SK-N-SH (cell line): ENCODE results near the gene MOB2. TPM values are rescaled to one million over a fixed set of nuclear protein-coding genes. Genes with fewer than 3 reads are reported as not detected.

Experiments
- CTCF ChIA-PET: fragments of 300-600, 350-600 bp; formaldehyde crosslinking; extraction: SDS; loops from one replicate; lab custom pipeline; 2021; lab: Yijun Ruan, JAX
- POLR2A ChIA-PET: fragments of 350-600 bp; sonication (Branson Sonifier 250); formaldehyde crosslinking; extraction: SDS; loops from one replicate; lab custom pipeline; 2020; ENCODE audit warnings: antibody characterized with exemption, inconsistent platforms; lab: Yijun Ruan, JAX
- DNase-seq: peaks from one replicate; pipeline ENCODE4 v3.0.0; 2012
- H2AFZ ChIP-seq: fragments of 200-600 bp; sonication (generic); 2 replicates; pipeline ENCODE4 v1.8.1; 2016; ENCODE audit warnings: antibody characterized with exemption, mild to moderate bottlenecking, low read depth
- H3F3A ChIP-seq: fragments of 200-600 bp; sonication (generic); replicated peaks from 2 replicates; pipeline ENCODE3; 2016; ENCODE audit warnings: antibody characterized with exemption, mild to moderate bottlenecking; ENCODE audit not compliant: insufficient read depth
- H3K27ac ChIP-seq, 2 experiments: fragments of 200-500 bp in 1 of 2; fragments of 200-600 bp in 1 of 2; sonication (Bioruptor generic) in 1 of 2; sonication (generic), shearing (Covaris generic) in 1 of 2; 2 replicates each; pipeline versions ENCODE4 v1.5.1 to v1.6.1; 2014 to 2016; ENCODE audit warnings: low read depth in 2 of 2, inconsistent platforms in 1 of 2, low read length in 1 of 2, mild to moderate bottlenecking in 1 of 2, mixed read lengths in 1 of 2
- H3K27me3 ChIP-seq: fragments of 200-600 bp; sonication (generic), shearing (Covaris generic); 2 replicates; pipeline ENCODE4 v1.6.1; 2016; ENCODE audit warnings: mixed run types; ENCODE audit not compliant: insufficient read depth
- H3K36me3 ChIP-seq, 2 experiments: fragments of 200-500 bp in 1 of 2; fragments of 200-600 bp in 1 of 2; sonication (Bioruptor generic) in 1 of 2; sonication (generic) in 1 of 2; replicated peaks in 1 of 2; 2 replicates each; pipeline versions ENCODE3 to v1.5.1; 2014 to 2016; ENCODE audit warnings: low read length in 1 of 2, mild to moderate bottlenecking in 1 of 2; ENCODE audit not compliant: insufficient read depth in 2 of 2, control insufficient read depth in 1 of 2
- H3K4me1 ChIP-seq, 2 experiments: fragments of 200-500 bp in 1 of 2; fragments of 200-600 bp in 1 of 2; sonication (Bioruptor generic) in 1 of 2; sonication (generic), shearing (Covaris generic) in 1 of 2; 2 replicates each; pipeline versions ENCODE4 v1.5.1 to v1.6.1; 2014 to 2016; ENCODE audit warnings: low read depth in 1 of 2, low read length in 1 of 2, mixed run types in 1 of 2; ENCODE audit not compliant: insufficient read depth in 2 of 2, control insufficient read depth in 1 of 2
- H3K4me2 ChIP-seq: fragments of 200-600 bp; sonication (generic), shearing (Covaris generic); 2 replicates; pipeline ENCODE4 v1.6.1; 2017; ENCODE audit warnings: mixed run types
- H3K4me3 ChIP-seq, 2 experiments: fragments of 200-500 bp in 1 of 2; fragments of 200-600 bp in 1 of 2; sonication (Bioruptor generic) in 1 of 2; sonication (generic), shearing (Covaris generic) in 1 of 2; 2 replicates each; pipeline versions ENCODE4 v1.5.1 to v1.8.1; 2014 to 2016; ENCODE audit warnings: low read depth in 2 of 2, inconsistent platforms in 1 of 2, low read length in 1 of 2, mild to moderate bottlenecking in 1 of 2, mixed read lengths in 1 of 2, moderate library complexity in 1 of 2
- H3K79me2 ChIP-seq: fragments of 200-600 bp; sonication (generic); 2 replicates; pipeline ENCODE4 v1.8.1; 2017; ENCODE audit warnings: mild to moderate bottlenecking; ENCODE audit not compliant: insufficient read depth
- H3K9ac ChIP-seq: fragments of 200-600 bp; sonication (generic); 2 replicates; pipeline ENCODE4 v1.6.1; 2017; ENCODE audit warnings: mixed run types
- H3K9me2 ChIP-seq: fragments of 200-600 bp; sonication (generic); 2 replicates; pipeline ENCODE4 v1.6.1; 2017; ENCODE audit warnings: mixed run types
- H3K9me3 ChIP-seq: fragments of 200-600 bp; sonication (generic); 2 replicates; pipeline ENCODE4 v1.6.1; 2017; ENCODE audit warnings: mixed run types, mild to moderate bottlenecking, moderate library complexity
- H4K20me1 ChIP-seq: fragments of 200-600 bp; sonication (generic); 2 replicates; pipeline ENCODE4 v1.6.1; 2017; ENCODE audit warnings: mild to moderate bottlenecking, mixed run types; ENCODE audit not compliant: insufficient read depth
- EP300 ChIP-seq, 2 experiments: IDR thresholded peaks; 2 replicates each; pipeline versions ENCODE4 v1.4.0 to v1.6.1; 2012; ENCODE audit warnings: borderline replicate concordance in 1 of 2, low read depth in 1 of 2, low read length in 1 of 2
- EZH2phosphoT487 ChIP-seq: fragments of 200-600 bp; sonication (generic); IDR thresholded peaks from 2 replicates; pipeline ENCODE4 v1.6.1; 2017; ENCODE audit warnings: low read depth, mixed run types, mild to moderate bottlenecking, antibody characterized with exemption, moderate library complexity, borderline replicate concordance
- NFIC ChIP-seq: IDR thresholded peaks from 2 replicates; pipeline ENCODE4 v1.4.0; 2012; ENCODE audit warnings: borderline replicate concordance
- RAD21 ChIP-seq: IDR thresholded peaks from 2 replicates; pipeline ENCODE4 v1.6.1; 2012; ENCODE audit warnings: mild to moderate bottlenecking, low read length
- RCOR1 ChIP-seq: fragments of 150-350 bp; IDR thresholded peaks from 2 replicates; pipeline ENCODE4 v1.6.1; 2017; ENCODE audit warnings: antibody characterized with exemption, low read length
- RFX5 ChIP-seq: IDR thresholded peaks from 2 replicates; pipeline ENCODE4 v1.6.1; 2012; ENCODE audit warnings: mild to moderate bottlenecking, improper control_type of control experiment, low read length
- SIN3A ChIP-seq: IDR thresholded peaks from 2 replicates; pipeline ENCODE4 v1.6.1; 2012; ENCODE audit warnings: low read depth, mild to moderate bottlenecking, low read length, moderate library complexity, borderline replicate concordance
- SMC3 ChIP-seq: IDR thresholded peaks from 2 replicates; pipeline ENCODE4 v1.6.1; 2012; ENCODE audit warnings: low read depth, low read length, improper control_type of control experiment
- TAF1 ChIP-seq: IDR thresholded peaks from 2 replicates; pipeline ENCODE4 v1.6.1; 2012; ENCODE audit warnings: low read depth, mild to moderate bottlenecking, low read length, moderate library complexity, borderline replicate concordance
- WGBS: methylation state at CpG from one replicate; pipeline ENCODE4 v1.1.6; 2017; ENCODE audit warnings: low lambda C conversion rate; 5-methylcytosine and 5-hydroxymethylcytosine counted together
- polyA plus RNA-seq, 3 experiments: library from polyadenylated mRNA; depleted of rRNA; stranded (reverse); fragments of >200 nt; gene quantifications; 2 replicates each; pipeline ENCODE4 v1.2.3, GENCODE V29; 2012
- TF ChIP-seq, protein P1 (sequence below): IDR thresholded peaks from 2 replicates; pipeline ENCODE4 v1.4.0; 2012; ENCODE audit warnings: low read depth
- TF ChIP-seq, protein P2 (sequence below): fragments of 200-600 bp; sonication (generic); IDR thresholded peaks from 2 replicates; pipeline ENCODE4 v1.6.1; 2017; ENCODE audit warnings: antibody characterized with exemption, mild to moderate bottlenecking, moderate library complexity
- TF ChIP-seq, protein P3 (sequence below): IDR thresholded peaks from 2 replicates; pipeline ENCODE4 v1.4.0; 2012; ENCODE audit warnings: low read depth, borderline replicate concordance

Gene MOB2
- polyA plus RNA-seq, 1 of the 3 experiments (the other 2 are of a cell fraction): 45.8 TPM

DNA sequence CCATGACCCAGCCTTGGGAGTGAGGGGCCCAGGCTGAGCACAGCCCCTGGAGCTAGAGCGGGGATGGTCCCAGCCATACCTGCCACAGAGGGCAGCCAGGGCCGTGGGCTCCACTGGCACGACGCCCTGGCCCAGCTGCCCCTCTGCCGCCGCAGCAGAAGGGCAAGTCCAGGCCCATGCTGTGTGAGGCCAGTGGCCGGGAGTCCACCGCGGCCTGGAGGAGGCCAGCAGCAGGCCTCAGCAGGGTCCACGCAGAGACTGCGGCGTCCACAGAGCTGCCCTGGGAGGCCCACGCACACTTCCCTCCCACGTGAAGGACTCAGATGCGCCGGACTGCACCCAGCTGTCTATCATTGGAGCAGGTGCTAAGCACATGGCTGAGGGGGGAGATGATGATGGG, 23.5 kb downstream of the MOB2 start:
- Histone ChIP-seq H3K36me3 (no peaks in the 10 kb centered on the region), H3K4me2 (no peak overlapping the region), H3K4me3 (no peak overlapping the region), H3F3A (no peaks in the 10 kb centered on the region), H2AFZ (no peak overlapping the region), H3K27me3 (no peaks in the 10 kb centered on the region), H4K20me1 (no peaks in the 10 kb centered on the region), H3K4me1 (peaks cover 0 to 7% of the 10 kb centered on the region in 2 experiments; a peak in 1 of 4 replicates), H3K79me2 (no peaks in the 10 kb centered on the region), H3K9ac (no peak overlapping the region), H3K27ac (no peak overlapping the region; a peak in 1 of 4 replicates), H3K9me3 (no peaks in the 10 kb centered on the region), H3K9me2 (no peaks in the 10 kb centered on the region)
- ChIA-PET CTCF (interaction anchor here (1.0 to 1.7 kb wide), 3 partner anchors 14 to 52 kb away, joined by 3 to 4 read pairs (median 3); no protein-coding TSS in a partner anchor), POLR2A (no interaction called here)
- WGBS: 91% methylated on average over 4 of the region's 16 CpGs
- no peak for TF ChIP-seq SMC3
- TF ChIP-seq SIN3A: no peak
- no peak for TF ChIP-seq RAD21
- TF ChIP-seq EZH2phosphoT487: no peak
- TF ChIP-seq, protein P1, sequence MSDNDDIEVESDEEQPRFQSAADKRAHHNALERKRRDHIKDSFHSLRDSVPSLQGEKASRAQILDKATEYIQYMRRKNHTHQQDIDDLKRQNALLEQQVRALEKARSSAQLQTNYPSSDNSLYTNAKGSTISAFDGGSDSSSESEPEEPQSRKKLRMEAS: no peak
- TF ChIP-seq, protein P2, sequence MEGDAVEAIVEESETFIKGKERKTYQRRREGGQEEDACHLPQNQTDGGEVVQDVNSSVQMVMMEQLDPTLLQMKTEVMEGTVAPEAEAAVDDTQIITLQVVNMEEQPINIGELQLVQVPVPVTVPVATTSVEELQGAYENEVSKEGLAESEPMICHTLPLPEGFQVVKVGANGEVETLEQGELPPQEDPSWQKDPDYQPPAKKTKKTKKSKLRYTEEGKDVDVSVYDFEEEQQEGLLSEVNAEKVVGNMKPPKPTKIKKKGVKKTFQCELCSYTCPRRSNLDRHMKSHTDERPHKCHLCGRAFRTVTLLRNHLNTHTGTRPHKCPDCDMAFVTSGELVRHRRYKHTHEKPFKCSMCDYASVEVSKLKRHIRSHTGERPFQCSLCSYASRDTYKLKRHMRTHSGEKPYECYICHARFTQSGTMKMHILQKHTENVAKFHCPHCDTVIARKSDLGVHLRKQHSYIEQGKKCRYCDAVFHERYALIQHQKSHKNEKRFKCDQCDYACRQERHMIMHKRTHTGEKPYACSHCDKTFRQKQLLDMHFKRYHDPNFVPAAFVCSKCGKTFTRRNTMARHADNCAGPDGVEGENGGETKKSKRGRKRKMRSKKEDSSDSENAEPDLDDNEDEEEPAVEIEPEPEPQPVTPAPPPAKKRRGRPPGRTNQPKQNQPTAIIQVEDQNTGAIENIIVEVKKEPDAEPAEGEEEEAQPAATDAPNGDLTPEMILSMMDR: no peak
- TF ChIP-seq, protein P3, sequence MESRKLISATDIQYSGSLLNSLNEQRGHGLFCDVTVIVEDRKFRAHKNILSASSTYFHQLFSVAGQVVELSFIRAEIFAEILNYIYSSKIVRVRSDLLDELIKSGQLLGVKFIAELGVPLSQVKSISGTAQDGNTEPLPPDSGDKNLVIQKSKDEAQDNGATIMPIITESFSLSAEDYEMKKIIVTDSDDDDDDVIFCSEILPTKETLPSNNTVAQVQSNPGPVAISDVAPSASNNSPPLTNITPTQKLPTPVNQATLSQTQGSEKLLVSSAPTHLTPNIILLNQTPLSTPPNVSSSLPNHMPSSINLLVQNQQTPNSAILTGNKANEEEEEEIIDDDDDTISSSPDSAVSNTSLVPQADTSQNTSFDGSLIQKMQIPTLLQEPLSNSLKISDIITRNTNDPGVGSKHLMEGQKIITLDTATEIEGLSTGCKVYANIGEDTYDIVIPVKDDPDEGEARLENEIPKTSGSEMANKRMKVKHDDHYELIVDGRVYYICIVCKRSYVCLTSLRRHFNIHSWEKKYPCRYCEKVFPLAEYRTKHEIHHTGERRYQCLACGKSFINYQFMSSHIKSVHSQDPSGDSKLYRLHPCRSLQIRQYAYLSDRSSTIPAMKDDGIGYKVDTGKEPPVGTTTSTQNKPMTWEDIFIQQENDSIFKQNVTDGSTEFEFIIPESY: no peak
- TF ChIP-seq NFIC: no peak
- no peak for TF ChIP-seq TAF1
- TF ChIP-seq RCOR1: no peak
- no peak for TF ChIP-seq EP300 (IDR thresholded peaks at IDR 0.05; ENCODE audit: borderline replicate concordance in 1 of 2, low read depth in 1 of 2, low read length in 1 of 2)
- no peak for DNase-seq

DNA sequence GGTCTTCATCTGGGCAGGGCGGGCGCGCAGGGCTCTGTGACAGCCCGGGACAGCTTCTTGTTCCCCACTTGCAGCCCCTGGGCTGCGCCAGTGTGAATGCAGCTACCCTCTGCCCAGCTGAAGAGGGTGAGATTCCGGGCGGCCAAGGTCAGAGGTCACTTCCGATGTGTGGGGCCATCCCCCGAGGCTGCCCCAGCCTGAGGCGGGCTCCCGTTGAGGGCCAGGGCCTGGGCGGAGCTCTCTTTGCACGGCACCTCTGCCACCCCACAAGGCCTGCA, 23.9 kb downstream of the MOB2 start:
- no peaks in the 10 kb centered on the region for H3K27me3 ChIP-seq
- H3K36me3 ChIP-seq: no peaks in the 10 kb centered on the region
- no peaks in the 10 kb centered on the region for H3F3A ChIP-seq
- H3K27ac ChIP-seq: no peak overlapping the region
- H2AFZ ChIP-seq: no peak overlapping the region
- H3K9ac ChIP-seq: no peak overlapping the region
- TF ChIP-seq RFX5: no peak
- ChIA-PET POLR2A (no interaction called here), CTCF (interaction anchor here (1.0 to 1.7 kb wide), 2 partner anchors 14 to 27 kb away, joined by 3 read pairs; no protein-coding TSS in a partner anchor)
- no peaks in the 10 kb centered on the region for H3K79me2 ChIP-seq
- H3K4me3 ChIP-seq: no peak overlapping the region
- H3K9me3 ChIP-seq: no peaks in the 10 kb centered on the region
- no CpG with 5 or more reads among the region's 13 CpGs for WGBS
- H3K9me2 ChIP-seq: no peaks in the 10 kb centered on the region
- H4K20me1 ChIP-seq: no peaks in the 10 kb centered on the region
- no peak overlapping the region for H3K4me2 ChIP-seq
- no peak for DNase-seq
- H3K4me1 ChIP-seq: peaks cover 0 to 10% of the 10 kb centered on the region in 2 experiments; a peak in 1 of 4 replicates
